ENCODE data around the gene ESR1. TPM values are rescaled to one million over a fixed set of nuclear protein-coding genes. Genes with fewer than 3 reads are reported as not detected.

ESR1 gene
- total RNA-seq, 1 donor from 2014 or later, result not detected

- no peaks in the 10 kb centered on the region for H4K20me1 ChIP-seq (ENCODE audit: low read depth)
Observed at GRCh38 chr6:152012227-152012626, 204.7 kb downstream of the ESR1 start.

DNA sequence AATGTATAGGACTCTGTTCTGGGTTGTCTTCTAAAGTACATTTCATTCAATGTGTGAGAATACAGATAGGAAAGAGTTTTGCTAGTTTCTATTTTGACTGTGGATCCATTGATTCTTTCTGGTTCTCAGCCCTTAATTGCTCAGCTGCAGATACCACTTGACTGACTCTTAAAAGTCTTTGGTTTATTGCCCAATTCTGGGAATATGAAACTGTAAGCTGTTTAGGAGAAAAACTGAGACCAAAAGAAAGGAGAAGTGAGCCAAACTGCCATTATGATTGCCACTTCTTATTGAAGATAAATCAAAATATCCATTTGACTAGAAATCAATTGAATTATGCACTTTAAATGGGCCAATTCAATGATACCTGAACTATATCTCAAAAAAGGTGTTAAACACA is 211.4 kb downstream of the ESR1 start:
- Histone ChIP-seq H3K4me3 (no peak overlapping the region), H3F3A (ENCODE audit: low read depth) (no peaks in the 10 kb centered on the region), H2AFZ (replicated peaks) (no peak overlapping the region), H3K36me3 (no peaks in the 10 kb centered on the region), H3K4me1 (no peaks in the 10 kb centered on the region), H3K27me3 (no peaks in the 10 kb centered on the region), H3K27ac (no peak overlapping the region), H3K79me2 (ENCODE audit: low read depth) (no peaks in the 10 kb centered on the region), H3K9me3 (ENCODE audit: low read depth) (no peaks in the 10 kb centered on the region), H3K4me2 (no peak overlapping the region), H3K9ac (no peak overlapping the region), H4K20me1 (ENCODE audit: low read depth) (no peaks in the 10 kb centered on the region)
- H3K4me1 Mint-ChIP-seq, result no peaks in the 10 kb centered on the region
- no peak for TF ChIP-seq EZH2phosphoT487 (IDR thresholded peaks at IDR 0.05)
- TF ChIP-seq EZH2 (IDR thresholded peaks at IDR 0.05), result no peak
- TF ChIP-seq, protein P1, sequence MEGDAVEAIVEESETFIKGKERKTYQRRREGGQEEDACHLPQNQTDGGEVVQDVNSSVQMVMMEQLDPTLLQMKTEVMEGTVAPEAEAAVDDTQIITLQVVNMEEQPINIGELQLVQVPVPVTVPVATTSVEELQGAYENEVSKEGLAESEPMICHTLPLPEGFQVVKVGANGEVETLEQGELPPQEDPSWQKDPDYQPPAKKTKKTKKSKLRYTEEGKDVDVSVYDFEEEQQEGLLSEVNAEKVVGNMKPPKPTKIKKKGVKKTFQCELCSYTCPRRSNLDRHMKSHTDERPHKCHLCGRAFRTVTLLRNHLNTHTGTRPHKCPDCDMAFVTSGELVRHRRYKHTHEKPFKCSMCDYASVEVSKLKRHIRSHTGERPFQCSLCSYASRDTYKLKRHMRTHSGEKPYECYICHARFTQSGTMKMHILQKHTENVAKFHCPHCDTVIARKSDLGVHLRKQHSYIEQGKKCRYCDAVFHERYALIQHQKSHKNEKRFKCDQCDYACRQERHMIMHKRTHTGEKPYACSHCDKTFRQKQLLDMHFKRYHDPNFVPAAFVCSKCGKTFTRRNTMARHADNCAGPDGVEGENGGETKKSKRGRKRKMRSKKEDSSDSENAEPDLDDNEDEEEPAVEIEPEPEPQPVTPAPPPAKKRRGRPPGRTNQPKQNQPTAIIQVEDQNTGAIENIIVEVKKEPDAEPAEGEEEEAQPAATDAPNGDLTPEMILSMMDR (IDR thresholded peaks at IDR 0.05), result no peak
- no peak for DNase-seq (ENCODE audit: low spot score)
- no peaks in the 10 kb centered on the region for H3K27me3 Mint-ChIP-seq (ENCODE audit: insufficient read depth, low read depth)
- no peaks in the 10 kb centered on the region for H3K36me3 Mint-ChIP-seq
- H3K4me3 Mint-ChIP-seq, result no peak overlapping the region
- H3K9me3 Mint-ChIP-seq, result no peaks in the 10 kb centered on the region
- no peak overlapping the region for H3K27ac Mint-ChIP-seq

More at GRCh38 chr6:152012227-152012626, 204.7 kb downstream of the ESR1 start:
- no peak overlapping the region for H3K4me3 ChIP-seq
- H3K9me3 ChIP-seq (ENCODE audit: low read depth), result no peaks in the 10 kb centered on the region
- H3K4me1 ChIP-seq, result no peaks in the 10 kb centered on the region
- Mint-ChIP-seq H3K9me3 (no peaks in the 10 kb centered on the region), H3K36me3 (no peaks in the 10 kb centered on the region), H3K27me3 (ENCODE audit: insufficient read depth, low read depth) (no peaks in the 10 kb centered on the region), H3K4me1 (no peaks in the 10 kb centered on the region), H3K27ac (no peak overlapping the region), H3K4me3 (no peak overlapping the region)
- H3K27me3 ChIP-seq, result no peaks in the 10 kb centered on the region
- H2AFZ ChIP-seq (replicated peaks), result no peak overlapping the region
- H3K9ac ChIP-seq, result no peak overlapping the region
- no peaks in the 10 kb centered on the region for H3K36me3 ChIP-seq
- no peaks in the 10 kb centered on the region for H3K79me2 ChIP-seq (ENCODE audit: low read depth)
- no peak overlapping the region for H3K27ac ChIP-seq
- no peak for DNase-seq (ENCODE audit: low spot score)
- H3K4me2 ChIP-seq, result no peak overlapping the region
- no peaks in the 10 kb centered on the region for H3F3A ChIP-seq (ENCODE audit: low read depth)
- TF ChIP-seq EZH2 (IDR thresholded peaks at IDR 0.05) (no peak), EZH2phosphoT487 (IDR thresholded peaks at IDR 0.05) (no peak)
- TF ChIP-seq, protein P1 (IDR thresholded peaks at IDR 0.05), result no peak

- Histone ChIP-seq H3K27ac (no peak overlapping the region), H4K20me1 (ENCODE audit: low read depth) (no peaks in the 10 kb centered on the region), H3K27me3 (no peaks in the 10 kb centered on the region), H3K4me2 (no peak overlapping the region), H3K9me3 (ENCODE audit: low read depth) (no peaks in the 10 kb centered on the region), H3K79me2 (ENCODE audit: low read depth) (no peaks in the 10 kb centered on the region), H3K4me1 (no peaks in the 10 kb centered on the region), H2AFZ (replicated peaks) (no peak overlapping the region), H3K4me3 (no peak overlapping the region), H3K36me3 (no peaks in the 10 kb centered on the region), H3K9ac (no peak overlapping the region), H3F3A (ENCODE audit: low read depth) (no peaks in the 10 kb centered on the region)
- Mint-ChIP-seq H3K4me1 (no peaks in the 10 kb centered on the region), H3K36me3 (no peaks in the 10 kb centered on the region), H3K27me3 (ENCODE audit: insufficient read depth, low read depth) (no peaks in the 10 kb centered on the region), H3K9me3 (no peaks in the 10 kb centered on the region), H3K27ac (no peak overlapping the region), H3K4me3 (no peak overlapping the region)
- no peak for DNase-seq (ENCODE audit: low spot score)
- TF ChIP-seq EZH2 (IDR thresholded peaks at IDR 0.05), result no peak
- TF ChIP-seq, protein P1 (IDR thresholded peaks at IDR 0.05), result no peak
- no peak for TF ChIP-seq EZH2phosphoT487 (IDR thresholded peaks at IDR 0.05)
Observed at GRCh38 chr6:152022303-152022702, 214.8 kb downstream of the ESR1 start.
